Subcutaneous abdominal adipose tissue (tissue), 5 donors: Measurements from ENCODE around the gene SDC3.

ENCODE experiments used
- H3K27ac ChIP-seq: one replicate; pipeline ENCODE4 v1.7.0; 2013; ENCODE audit warnings: low read depth, mild to moderate bottlenecking, inconsistent platforms, low read length, moderate library complexity
- H3K27me3 ChIP-seq, 5 donors: one replicate each; pipeline ENCODE4 v1.7.0; 2013; ENCODE audit warnings: low read length in 5 of 5, inconsistent platforms in 1 of 5; ENCODE audit not compliant: control insufficient read depth in 5 of 5, insufficient read depth in 4 of 5
- H3K36me3 ChIP-seq, 5 donors: one replicate each; pipeline ENCODE4 v1.7.0; 2013; ENCODE audit warnings: low read length in 5 of 5; ENCODE audit not compliant: control insufficient read depth in 5 of 5, insufficient read depth in 5 of 5
- H3K4me1 ChIP-seq, 5 donors: one replicate each; pipeline ENCODE4 v1.7.0; 2013; ENCODE audit warnings: low read length in 5 of 5, mild to moderate bottlenecking in 3 of 5, moderate library complexity in 1 of 5; ENCODE audit not compliant: control insufficient read depth in 5 of 5, insufficient read depth in 5 of 5
- H3K4me3 ChIP-seq, 5 donors: one replicate each; pipeline ENCODE4 v1.7.0; 2013; ENCODE audit warnings: low read length in 5 of 5, low read depth in 1 of 5
- H3K9ac ChIP-seq, 5 donors: one replicate each; pipeline ENCODE4 v1.7.0; 2013; ENCODE audit warnings: low read length in 5 of 5, mild to moderate bottlenecking in 4 of 5, moderate library complexity in 3 of 5
- H3K9me3 ChIP-seq, 5 donors: one replicate each; pipeline ENCODE4 v1.7.0; 2013; ENCODE audit warnings: low read length in 5 of 5; ENCODE audit not compliant: control insufficient read depth in 5 of 5
- donor health status: healthy.
- donor health status: healthy.
- donor health status: healthy.
- donor health status: healthy.
- donor health status: healthy.

The SDC3 gene

GRCh38 chr1:30891227-30891552, 17.4 kb downstream of the SDC3 start:
- Histone ChIP-seq H3K9me3 (no peaks in the 10 kb centered on the region), H3K27me3 (no peaks in the 10 kb centered on the region), H3K36me3 (peaks cover 0 to 12% (median 2%) of the 10 kb centered on the region in 5 donors), H3K9ac (no peak overlapping the region), H3K27ac (no peak overlapping the region), H3K4me3 (no peak overlapping the region), H3K4me1 (peaks cover 0 to 46% (median 35%) of the 10 kb centered on the region in 5 donors)

GRCh38 chr1:30890502-30891226, 17.9 kb downstream of the SDC3 start:
- H3K36me3 ChIP-seq, result peaks cover 0 to 12% (median 2%) of the 10 kb centered on the region in 5 donors
- peaks cover 0 to 47% (median 37%) of the 10 kb centered on the region in 5 donors for H3K4me1 ChIP-seq
- H3K27ac ChIP-seq, result no peak overlapping the region
- H3K4me3 ChIP-seq, result no peak overlapping the region
- H3K27me3 ChIP-seq, result no peaks in the 10 kb centered on the region
- no peak overlapping the region for H3K9ac ChIP-seq
- H3K9me3 ChIP-seq, result no peaks in the 10 kb centered on the region

GRCh38 chr1:30889511-30889910, 19.0 kb downstream of the SDC3 start:
- no peak overlapping the region for H3K4me3 ChIP-seq
- peaks cover 0 to 4% (median 0%) of the 10 kb centered on the region in 5 donors for H3K36me3 ChIP-seq
- H3K9me3 ChIP-seq, result no peaks in the 10 kb centered on the region
- no peak overlapping the region for H3K9ac ChIP-seq
- no peaks in the 10 kb centered on the region for H3K27me3 ChIP-seq
- peaks cover 0 to 48% (median 36%) of the 10 kb centered on the region in 5 donors for H3K4me1 ChIP-seq
- no peak overlapping the region for H3K27ac ChIP-seq

- no peak overlapping the region for H3K4me3 ChIP-seq
- H3K36me3 ChIP-seq, result peaks cover 0 to 3% (median 0%) of the 10 kb centered on the region in 5 donors
- no peaks in the 10 kb centered on the region for H3K9me3 ChIP-seq
- no peak overlapping the region for H3K27ac ChIP-seq
- H3K4me1 ChIP-seq, result peaks cover 0 to 48% (median 36%) of the 10 kb centered on the region in 5 donors
- H3K27me3 ChIP-seq, result no peaks in the 10 kb centered on the region
- peak overlapping the region in 2 of 5 donors; percentile 21 to 60 for H3K9ac ChIP-seq
Measured at GRCh38 chr1:30888975-30889374, 19.6 kb downstream of the SDC3 start.

GRCh38 chr1:30888391-30888790, 20.2 kb downstream of the SDC3 start:
- Histone ChIP-seq H3K9me3 (no peaks in the 10 kb centered on the region), H3K36me3 (peaks cover 0 to 3% (median 0%) of the 10 kb centered on the region in 5 donors), H3K27ac (no peak overlapping the region), H3K9ac (peak overlapping the region in 2 of 5 donors; percentile 21 to 60), H3K27me3 (no peaks in the 10 kb centered on the region), H3K4me3 (no peak overlapping the region), H3K4me1 (peaks cover 0 to 51% (median 36%) of the 10 kb centered on the region in 5 donors)

- H3K27ac ChIP-seq, result no peak overlapping the region
- H3K4me1 ChIP-seq, result peaks cover 0 to 55% (median 38%) of the 10 kb centered on the region in 5 donors
- no peaks in the 10 kb centered on the region for H3K27me3 ChIP-seq
- H3K36me3 ChIP-seq, result peaks cover 0 to 3% (median 0%) of the 10 kb centered on the region in 5 donors
- no peak overlapping the region for H3K4me3 ChIP-seq
- H3K9ac ChIP-seq, result peak overlapping the region in 1 of 5 donors; percentile 60
- no peaks in the 10 kb centered on the region for H3K9me3 ChIP-seq
Measured at GRCh38 chr1:30887485-30888315, 20.9 kb downstream of the SDC3 start.

- Histone ChIP-seq H3K4me3 (no peak overlapping the region), H3K27ac (no peak overlapping the region), H3K4me1 (peaks cover 0 to 56% (median 38%) of the 10 kb centered on the region in 5 donors), H3K36me3 (peaks cover 0 to 3% (median 0%) of the 10 kb centered on the region in 5 donors), H3K9ac (no peak overlapping the region), H3K9me3 (no peaks in the 10 kb centered on the region), H3K27me3 (no peaks in the 10 kb centered on the region)
Measured at GRCh38 chr1:30886710-30887428, 21.7 kb downstream of the SDC3 start.

- Histone ChIP-seq H3K9ac (peak overlapping the region in 1 of 5 donors; percentile 1), H3K27ac (no peak overlapping the region), H3K36me3 (peaks cover 0 to 3% (median 0%) of the 10 kb centered on the region in 5 donors), H3K4me1 (peaks cover 0 to 58% (median 35%) of the 10 kb centered on the region in 5 donors), H3K4me3 (no peak overlapping the region), H3K9me3 (no peaks in the 10 kb centered on the region), H3K27me3 (no peaks in the 10 kb centered on the region)
Measured at GRCh38 chr1:30885570-30886522, 22.7 kb downstream of the SDC3 start.

- Histone ChIP-seq H3K27ac (no peak overlapping the region), H3K4me1 (peaks cover 0 to 60% (median 34%) of the 10 kb centered on the region in 5 donors), H3K36me3 (peaks cover 0 to 3% (median 0%) of the 10 kb centered on the region in 5 donors)
Measured at GRCh38 chr1:30884723-30885122, 23.8 kb downstream of the SDC3 start.

More at GRCh38 chr1:30884723-30885122, 23.8 kb downstream of the SDC3 start:
- H3K27me3 ChIP-seq, result no peaks in the 10 kb centered on the region
- H3K4me3 ChIP-seq, result no peak overlapping the region
- H3K9me3 ChIP-seq, result no peaks in the 10 kb centered on the region
- no peak overlapping the region for H3K9ac ChIP-seq
